Activated naive CD8-positive, alpha-beta T cell (primary cell): ENCODE results near the gene CTNND2.

ENCODE experiments used
- H3K27ac Mint-ChIP-seq: one replicate; pipeline ENCODE4 v1.8.0; 2021; ENCODE audit warnings: mixed read lengths
- H3K27me3 Mint-ChIP-seq: one replicate; pipeline ENCODE4 v1.8.0; 2021; ENCODE audit warnings: mixed read lengths
- H3K36me3 Mint-ChIP-seq: one replicate; pipeline ENCODE4 v1.8.0; 2021; ENCODE audit warnings: mixed read lengths
- H3K4me1 Mint-ChIP-seq: one replicate; pipeline ENCODE4 v1.8.0; 2021; ENCODE audit warnings: low read depth, mixed read lengths
- H3K4me3 Mint-ChIP-seq: one replicate; pipeline ENCODE4 v1.8.0; 2021; ENCODE audit warnings: mild to moderate bottlenecking, mixed read lengths
- H3K9me3 Mint-ChIP-seq: one replicate; pipeline ENCODE4 v1.8.0; 2021; ENCODE audit warnings: low read depth, mixed read lengths

Gene CTNND2

GRCh38 chr5:10984021-10984715, 920.1 kb downstream of the CTNND2 start:
- Mint-ChIP-seq H3K36me3 (no peaks in the 10 kb centered on the region), H3K27ac (no peak overlapping the region), H3K4me1 (peaks cover 11% of the 10 kb centered on the region), H3K9me3 (no peaks in the 10 kb centered on the region), H3K4me3 (no peak overlapping the region), H3K27me3 (peaks cover 17% of the 10 kb centered on the region)

GRCh38 chr5:10982626-10983025, 921.6 kb downstream of the CTNND2 start:
- H3K27me3 Mint-ChIP-seq: peaks cover 11% of the 10 kb centered on the region
- peaks cover 2% of the 10 kb centered on the region for H3K4me1 Mint-ChIP-seq
- H3K4me3 Mint-ChIP-seq: no peak overlapping the region
- H3K9me3 Mint-ChIP-seq: no peaks in the 10 kb centered on the region
- H3K27ac Mint-ChIP-seq: no peak overlapping the region
- H3K36me3 Mint-ChIP-seq: no peaks in the 10 kb centered on the region

GRCh38 chr5:10981932-10982331, 922.3 kb downstream of the CTNND2 start:
- Mint-ChIP-seq H3K27ac (no peak overlapping the region), H3K4me1 (no peaks in the 10 kb centered on the region), H3K4me3 (no peak overlapping the region), H3K27me3 (peaks cover 9% of the 10 kb centered on the region), H3K9me3 (no peaks in the 10 kb centered on the region), H3K36me3 (no peaks in the 10 kb centered on the region)

- H3K36me3 Mint-ChIP-seq: no peaks in the 10 kb centered on the region
Observed at GRCh38 chr5:10977011-10977410, 927.2 kb downstream of the CTNND2 start.

GRCh38 chr5:10975945-10976344, 928.3 kb downstream of the CTNND2 start:
- H3K4me3 Mint-ChIP-seq: no peak overlapping the region
- no peak overlapping the region for H3K27ac Mint-ChIP-seq
- H3K27me3 Mint-ChIP-seq: peaks cover 2% of the 10 kb centered on the region
- H3K4me1 Mint-ChIP-seq: no peaks in the 10 kb centered on the region
- no peaks in the 10 kb centered on the region for H3K9me3 Mint-ChIP-seq
- H3K36me3 Mint-ChIP-seq: no peaks in the 10 kb centered on the region

More at GRCh38 chr5:10977011-10977410, 927.2 kb downstream of the CTNND2 start:
- Mint-ChIP-seq H3K27me3 (peaks cover 2% of the 10 kb centered on the region), H3K27ac (no peak overlapping the region), H3K9me3 (no peaks in the 10 kb centered on the region), H3K4me1 (no peaks in the 10 kb centered on the region), H3K4me3 (no peak overlapping the region)

GRCh38 chr5:10974850-10975249, 929.4 kb downstream of the CTNND2 start:
- H3K4me1 Mint-ChIP-seq: no peaks in the 10 kb centered on the region
- H3K27ac Mint-ChIP-seq: no peak overlapping the region
- H3K4me3 Mint-ChIP-seq: no peak overlapping the region
- no peaks in the 10 kb centered on the region for H3K9me3 Mint-ChIP-seq
- H3K27me3 Mint-ChIP-seq: peaks cover 2% of the 10 kb centered on the region
- H3K36me3 Mint-ChIP-seq: no peaks in the 10 kb centered on the region

- Mint-ChIP-seq H3K36me3 (no peaks in the 10 kb centered on the region), H3K4me1 (no peaks in the 10 kb centered on the region), H3K9me3 (no peaks in the 10 kb centered on the region), H3K4me3 (no peak overlapping the region), H3K27me3 (peaks cover 2% of the 10 kb centered on the region), H3K27ac (no peak overlapping the region)
Observed at GRCh38 chr5:10973316-10973715, 930.9 kb downstream of the CTNND2 start.

GRCh38 chr5:10969684-10970180, 934.5 kb downstream of the CTNND2 start:
- H3K4me1 Mint-ChIP-seq: no peaks in the 10 kb centered on the region
- no peak overlapping the region for H3K27ac Mint-ChIP-seq
- H3K4me3 Mint-ChIP-seq: no peak overlapping the region
- H3K27me3 Mint-ChIP-seq: peaks cover 2% of the 10 kb centered on the region
- no peaks in the 10 kb centered on the region for H3K9me3 Mint-ChIP-seq
- no peaks in the 10 kb centered on the region for H3K36me3 Mint-ChIP-seq

- Mint-ChIP-seq H3K27ac (no peak overlapping the region), H3K4me1 (peaks cover 10% of the 10 kb centered on the region), H3K27me3 (no peaks in the 10 kb centered on the region), H3K4me3 (no peak overlapping the region), H3K36me3 (peaks cover 3% of the 10 kb centered on the region), H3K9me3 (peaks cover 2% of the 10 kb centered on the region)
Observed at GRCh38 chr5:10964806-10965205, 939.4 kb downstream of the CTNND2 start.

- H3K27me3 Mint-ChIP-seq: no peaks in the 10 kb centered on the region
- peaks cover 10% of the 10 kb centered on the region for H3K4me1 Mint-ChIP-seq
- no peak overlapping the region for H3K27ac Mint-ChIP-seq
- no peak overlapping the region for H3K4me3 Mint-ChIP-seq
- H3K9me3 Mint-ChIP-seq: peaks cover 9% of the 10 kb centered on the region
- peaks cover 9% of the 10 kb centered on the region for H3K36me3 Mint-ChIP-seq
Observed at GRCh38 chr5:10958728-10959127, 945.5 kb downstream of the CTNND2 start.

- Mint-ChIP-seq H3K4me1 (no peaks in the 10 kb centered on the region), H3K27ac (no peak overlapping the region), H3K4me3 (no peak overlapping the region), H3K9me3 (peaks cover 4% of the 10 kb centered on the region), H3K27me3 (peaks cover 3% of the 10 kb centered on the region), H3K36me3 (no peaks in the 10 kb centered on the region)
Observed at GRCh38 chr5:10949856-10950630, 954.2 kb downstream of the CTNND2 start.

GRCh38 chr5:10946050-10946449, 958.2 kb downstream of the CTNND2 start:
- no peaks in the 10 kb centered on the region for H3K9me3 Mint-ChIP-seq
- H3K4me3 Mint-ChIP-seq: no peak overlapping the region
- H3K27ac Mint-ChIP-seq: no peak overlapping the region
- no peaks in the 10 kb centered on the region for H3K4me1 Mint-ChIP-seq
- H3K27me3 Mint-ChIP-seq: peaks cover 7% of the 10 kb centered on the region
- no peaks in the 10 kb centered on the region for H3K36me3 Mint-ChIP-seq

GRCh38 chr5:10941900-10942299, 962.3 kb downstream of the CTNND2 start:
- Mint-ChIP-seq H3K27ac (no peak overlapping the region), H3K36me3 (no peaks in the 10 kb centered on the region), H3K4me1 (no peaks in the 10 kb centered on the region), H3K27me3 (peaks cover 9% of the 10 kb centered on the region), H3K4me3 (no peak overlapping the region), H3K9me3 (no peaks in the 10 kb centered on the region)

GRCh38 chr5:10936081-10936855, 968.0 kb downstream of the CTNND2 start:
- Mint-ChIP-seq H3K9me3 (no peaks in the 10 kb centered on the region), H3K27ac (no peak overlapping the region), H3K36me3 (no peaks in the 10 kb centered on the region), H3K4me3 (no peak overlapping the region), H3K27me3 (peaks cover 8% of the 10 kb centered on the region), H3K4me1 (no peaks in the 10 kb centered on the region)

GRCh38 chr5:10935536-10935935, 968.7 kb downstream of the CTNND2 start:
- Mint-ChIP-seq H3K4me1 (no peaks in the 10 kb centered on the region), H3K4me3 (no peak overlapping the region), H3K27ac (no peak overlapping the region), H3K27me3 (peaks cover 8% of the 10 kb centered on the region), H3K9me3 (no peaks in the 10 kb centered on the region), H3K36me3 (no peaks in the 10 kb centered on the region)
